Thymus (tissue), 11 donors: ENCODE measurements around the gene ETAA1. TPM values are rescaled to one million over a fixed set of nuclear protein-coding genes. Genes with fewer than 3 reads are reported as not detected.

Experiments used
- DNase-seq, 9 donors: peaks; one replicate each; pipeline ENCODE4 v3.0.0-alpha.2; 2013; ENCODE audit warnings: low spot score in 9 of 9, low read depth in 6 of 9, missing footprints in 1 of 9
- H3K27ac ChIP-seq, 2 donors: one replicate each; pipeline ENCODE4 v1.5.1; 2013; ENCODE audit warnings: control low read depth in 1 of 2, low read depth in 1 of 2, low read length in 1 of 2, mild to moderate bottlenecking in 1 of 2, moderate library complexity in 1 of 2
- H3K27me3 ChIP-seq, 2 donors: one replicate each; pipeline ENCODE4 v1.5.1; 2013; ENCODE audit warnings: low read length in 1 of 2; ENCODE audit not compliant: control insufficient read depth in 2 of 2, insufficient read depth in 1 of 2
- H3K36me3 ChIP-seq, 2 donors: one replicate each; pipeline ENCODE4 v1.5.1; 2013; ENCODE audit warnings: low read length in 1 of 2, mild to moderate bottlenecking in 1 of 2, moderate library complexity in 1 of 2; ENCODE audit not compliant: control insufficient read depth in 2 of 2, insufficient read depth in 2 of 2
- H3K4me1 ChIP-seq, 2 donors: one replicate each; pipeline ENCODE4 v1.5.1; 2013; ENCODE audit warnings: low read length in 2 of 2; ENCODE audit not compliant: control insufficient read depth in 2 of 2, insufficient read depth in 2 of 2
- H3K4me3 ChIP-seq, 2 donors: one replicate each; pipeline ENCODE4 v1.5.1; 2013; ENCODE audit warnings: low read length in 2 of 2, control low read depth in 1 of 2, mild to moderate bottlenecking in 1 of 2
- H3K9me3 ChIP-seq, 2 donors: one replicate each; pipeline ENCODE4 v1.5.1; 2013; ENCODE audit warnings: low read length in 1 of 2, mild to moderate bottlenecking in 1 of 2; ENCODE audit not compliant: control insufficient read depth in 2 of 2, insufficient read depth in 1 of 2
- WGBS: extraction: QIAGEN DNeasy Blood & Tissue Kit; methylation state at CpG from one replicate; pipeline ENCODE4 v1.1.7; 2013; 5-methylcytosine and 5-hydroxymethylcytosine counted together
- polyA plus RNA-seq: library from polyadenylated mRNA; stranded (reverse); fragments of 200-250 nt; gene quantifications from one replicate; pipeline ENCODE4 v1.2.3, GENCODE V29; 2013
- total RNA-seq: library from RNA; stranded (reverse); fragments of 120-200 nt; gene quantifications from one replicate; pipeline ENCODE4 v1.2.4, GENCODE V29; 2013
- donor health status: healthy.

ETAA1 gene
- total and polyA plus RNA-seq, 2 donors, result 19.3 to 19.8 TPM

GRCh38 chr2:67451086-67451832 lies 54.1 kb downstream of the ETAA1 start:
- no peak for DNase-seq
- Histone ChIP-seq H3K27me3 (no peaks in the 10 kb centered on the region), H3K36me3 (no peaks in the 10 kb centered on the region), H3K9me3 (no peaks in the 10 kb centered on the region), H3K4me1 (no peaks in the 10 kb centered on the region), H3K4me3 (no peak overlapping the region), H3K27ac (no peak overlapping the region)
- 88% methylated on average over 7 of the region's 7 CpGs for WGBS

- no peaks in the 10 kb centered on the region for H3K27me3 ChIP-seq
- no peak for DNase-seq
- no peaks in the 10 kb centered on the region for H3K36me3 ChIP-seq
- H3K4me3 ChIP-seq, result no peak overlapping the region
- no peaks in the 10 kb centered on the region for H3K9me3 ChIP-seq
- WGBS, result 91% methylated on average over 1 of the region's 1 CpG
- H3K4me1 ChIP-seq, result no peaks in the 10 kb centered on the region
- no peak overlapping the region for H3K27ac ChIP-seq
These were observed 56.2 kb downstream of the ETAA1 start for GRCh38 chr2:67453310-67453709.

DNA sequence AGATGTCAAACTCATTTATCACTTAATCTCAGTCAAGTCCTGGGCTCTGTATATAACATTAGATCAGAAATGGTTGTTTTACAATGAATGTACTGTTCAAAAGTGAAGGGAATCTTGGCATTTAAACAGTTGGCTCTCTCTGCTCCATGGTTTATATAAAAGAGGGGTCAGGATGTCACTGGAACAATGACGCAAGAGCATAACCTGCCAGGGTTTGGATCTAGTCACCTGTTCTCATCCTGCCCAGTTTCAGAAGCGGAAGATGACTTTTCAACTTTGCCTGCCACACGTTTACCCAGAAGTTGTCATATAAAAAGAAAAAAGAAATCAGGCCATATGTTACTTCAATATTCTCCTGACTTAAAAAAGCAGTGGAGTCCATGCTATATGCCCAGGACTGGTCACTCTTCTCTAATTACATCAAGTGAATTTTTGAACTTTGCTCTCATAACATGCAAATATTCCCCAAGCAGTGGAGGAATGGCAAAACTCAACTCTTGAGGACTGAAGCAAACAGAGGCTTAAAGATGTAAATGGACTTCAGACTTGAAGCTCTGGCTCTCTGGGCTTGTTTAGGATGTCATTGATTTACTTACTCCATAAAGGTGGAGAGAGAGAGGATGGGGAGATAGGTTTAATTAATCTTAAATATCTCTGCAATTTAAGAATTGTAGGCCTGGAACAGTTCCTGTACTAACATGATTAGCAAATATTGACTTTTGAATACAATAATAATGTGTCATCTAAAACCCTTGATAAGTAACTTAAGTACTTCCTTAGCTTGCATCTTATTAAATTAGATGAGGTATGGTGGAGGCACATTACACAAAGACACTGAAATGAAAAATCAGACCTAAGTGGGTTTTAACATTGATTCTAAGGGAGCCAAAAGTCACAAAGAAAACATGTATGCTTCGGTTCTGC lies 58.3 kb downstream of the ETAA1 start:
- H3K27ac ChIP-seq, result no peak overlapping the region
- no peaks in the 10 kb centered on the region for H3K9me3 ChIP-seq
- H3K27me3 ChIP-seq, result no peaks in the 10 kb centered on the region
- no peak overlapping the region for H3K4me3 ChIP-seq
- 86% methylated on average over 4 of the region's 4 CpGs for WGBS
- no peak for DNase-seq
- H3K36me3 ChIP-seq, result no peaks in the 10 kb centered on the region
- H3K4me1 ChIP-seq, result no peaks in the 10 kb centered on the region

- Histone ChIP-seq H3K4me3 (no peak overlapping the region), H3K4me1 (no peaks in the 10 kb centered on the region), H3K9me3 (no peaks in the 10 kb centered on the region), H3K27ac (no peak overlapping the region), H3K36me3 (no peaks in the 10 kb centered on the region), H3K27me3 (no peaks in the 10 kb centered on the region)
- 83% methylated on average over 2 of the region's 2 CpGs for WGBS
- no peak for DNase-seq
These were observed 59.3 kb downstream of the ETAA1 start for GRCh38 chr2:67456428-67456827.

GRCh38 chr2:67457699-67458098 lies 60.6 kb downstream of the ETAA1 start:
- Histone ChIP-seq H3K27ac (no peak overlapping the region), H3K4me1 (no peaks in the 10 kb centered on the region)

DNA sequence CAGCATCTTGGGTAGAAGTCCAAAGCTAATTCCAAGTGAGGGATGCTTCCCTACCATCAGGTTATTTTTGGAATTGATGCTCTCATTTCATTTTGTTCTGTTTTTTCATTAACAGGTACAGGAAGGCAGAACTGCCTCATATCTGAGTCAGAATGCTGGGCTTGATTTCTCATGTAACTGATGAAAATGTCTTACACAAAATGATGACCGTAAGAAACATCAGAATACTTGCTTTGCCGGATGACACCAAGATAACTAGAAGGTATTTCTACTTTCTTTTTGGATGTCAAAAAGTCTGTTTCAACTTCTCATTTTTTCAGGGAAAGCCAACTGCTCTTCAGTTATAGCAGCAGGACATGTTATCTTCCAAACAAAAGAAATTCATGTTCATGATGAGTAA lies 62.6 kb downstream of the ETAA1 start:
- no peaks in the 10 kb centered on the region for H3K4me1 ChIP-seq
- no peaks in the 10 kb centered on the region for H3K27me3 ChIP-seq
- no peak overlapping the region for H3K4me3 ChIP-seq
- no peaks in the 10 kb centered on the region for H3K36me3 ChIP-seq
- DNase-seq, result no peak
- no peak overlapping the region for H3K27ac ChIP-seq
- no peaks in the 10 kb centered on the region for H3K9me3 ChIP-seq
- 97% methylated on average over 2 of the region's 2 CpGs for WGBS

More at GRCh38 chr2:67457699-67458098, 60.6 kb downstream of the ETAA1 start:
- H3K36me3 ChIP-seq, result no peaks in the 10 kb centered on the region
- H3K4me3 ChIP-seq, result no peak overlapping the region
- no peaks in the 10 kb centered on the region for H3K27me3 ChIP-seq
- no peak for DNase-seq
- 84% methylated on average over 4 of the region's 4 CpGs for WGBS
- H3K9me3 ChIP-seq, result no peaks in the 10 kb centered on the region
